Measurements from ENCODE around the gene LCE2B. TPM values are rescaled to one million over a fixed set of nuclear protein-coding genes. Genes with fewer than 3 reads are reported as not detected.

Gene LCE2B
- total and polyA plus RNA-seq, 2 experiments from 2014 or later = not detected

GRCh38 chr1:152725261-152725660 is 39.3 kb downstream of the LCE2B start:
- no peaks in the 10 kb centered on the region for H3K27me3 ChIP-seq (ENCODE audit: insufficient read depth)
- no peaks in the 10 kb centered on the region for H3K36me3 Mint-ChIP-seq (ENCODE audit: low read depth)
- no peak overlapping the region for H3K4me3 Mint-ChIP-seq
- no peak overlapping the region for H3K4me3 ChIP-seq
- no peaks in the 10 kb centered on the region for H3K9me2 ChIP-seq (ENCODE audit: insufficient read depth)
- no peaks in the 10 kb centered on the region for H3K9me3 Mint-ChIP-seq
- H3K27ac Mint-ChIP-seq = no peak overlapping the region
- no peak for ATAC-seq
- H3K79me2 ChIP-seq (replicated peaks; ENCODE audit: insufficient read depth) = no peaks in the 10 kb centered on the region
- peaks cover under 1% of the 10 kb centered on the region for H3K27me3 Mint-ChIP-seq (ENCODE audit: insufficient read depth, low read depth, poor library complexity)
- no peaks in the 10 kb centered on the region for H3K4me1 ChIP-seq (ENCODE audit: insufficient read depth)
- no peaks in the 10 kb centered on the region for H4K20me1 ChIP-seq (replicated peaks; ENCODE audit: insufficient read depth)
- H3K27ac ChIP-seq (ENCODE audit: low read depth) = no peak overlapping the region
- DNase-seq (ENCODE audit: low spot score) = no peak
- H3K36me3 ChIP-seq (ENCODE audit: insufficient read depth) = no peaks in the 10 kb centered on the region
- H3K4me2 ChIP-seq = no peak overlapping the region
- H2AFZ ChIP-seq = no peak overlapping the region
- TF ChIP-seq, protein P1, sequence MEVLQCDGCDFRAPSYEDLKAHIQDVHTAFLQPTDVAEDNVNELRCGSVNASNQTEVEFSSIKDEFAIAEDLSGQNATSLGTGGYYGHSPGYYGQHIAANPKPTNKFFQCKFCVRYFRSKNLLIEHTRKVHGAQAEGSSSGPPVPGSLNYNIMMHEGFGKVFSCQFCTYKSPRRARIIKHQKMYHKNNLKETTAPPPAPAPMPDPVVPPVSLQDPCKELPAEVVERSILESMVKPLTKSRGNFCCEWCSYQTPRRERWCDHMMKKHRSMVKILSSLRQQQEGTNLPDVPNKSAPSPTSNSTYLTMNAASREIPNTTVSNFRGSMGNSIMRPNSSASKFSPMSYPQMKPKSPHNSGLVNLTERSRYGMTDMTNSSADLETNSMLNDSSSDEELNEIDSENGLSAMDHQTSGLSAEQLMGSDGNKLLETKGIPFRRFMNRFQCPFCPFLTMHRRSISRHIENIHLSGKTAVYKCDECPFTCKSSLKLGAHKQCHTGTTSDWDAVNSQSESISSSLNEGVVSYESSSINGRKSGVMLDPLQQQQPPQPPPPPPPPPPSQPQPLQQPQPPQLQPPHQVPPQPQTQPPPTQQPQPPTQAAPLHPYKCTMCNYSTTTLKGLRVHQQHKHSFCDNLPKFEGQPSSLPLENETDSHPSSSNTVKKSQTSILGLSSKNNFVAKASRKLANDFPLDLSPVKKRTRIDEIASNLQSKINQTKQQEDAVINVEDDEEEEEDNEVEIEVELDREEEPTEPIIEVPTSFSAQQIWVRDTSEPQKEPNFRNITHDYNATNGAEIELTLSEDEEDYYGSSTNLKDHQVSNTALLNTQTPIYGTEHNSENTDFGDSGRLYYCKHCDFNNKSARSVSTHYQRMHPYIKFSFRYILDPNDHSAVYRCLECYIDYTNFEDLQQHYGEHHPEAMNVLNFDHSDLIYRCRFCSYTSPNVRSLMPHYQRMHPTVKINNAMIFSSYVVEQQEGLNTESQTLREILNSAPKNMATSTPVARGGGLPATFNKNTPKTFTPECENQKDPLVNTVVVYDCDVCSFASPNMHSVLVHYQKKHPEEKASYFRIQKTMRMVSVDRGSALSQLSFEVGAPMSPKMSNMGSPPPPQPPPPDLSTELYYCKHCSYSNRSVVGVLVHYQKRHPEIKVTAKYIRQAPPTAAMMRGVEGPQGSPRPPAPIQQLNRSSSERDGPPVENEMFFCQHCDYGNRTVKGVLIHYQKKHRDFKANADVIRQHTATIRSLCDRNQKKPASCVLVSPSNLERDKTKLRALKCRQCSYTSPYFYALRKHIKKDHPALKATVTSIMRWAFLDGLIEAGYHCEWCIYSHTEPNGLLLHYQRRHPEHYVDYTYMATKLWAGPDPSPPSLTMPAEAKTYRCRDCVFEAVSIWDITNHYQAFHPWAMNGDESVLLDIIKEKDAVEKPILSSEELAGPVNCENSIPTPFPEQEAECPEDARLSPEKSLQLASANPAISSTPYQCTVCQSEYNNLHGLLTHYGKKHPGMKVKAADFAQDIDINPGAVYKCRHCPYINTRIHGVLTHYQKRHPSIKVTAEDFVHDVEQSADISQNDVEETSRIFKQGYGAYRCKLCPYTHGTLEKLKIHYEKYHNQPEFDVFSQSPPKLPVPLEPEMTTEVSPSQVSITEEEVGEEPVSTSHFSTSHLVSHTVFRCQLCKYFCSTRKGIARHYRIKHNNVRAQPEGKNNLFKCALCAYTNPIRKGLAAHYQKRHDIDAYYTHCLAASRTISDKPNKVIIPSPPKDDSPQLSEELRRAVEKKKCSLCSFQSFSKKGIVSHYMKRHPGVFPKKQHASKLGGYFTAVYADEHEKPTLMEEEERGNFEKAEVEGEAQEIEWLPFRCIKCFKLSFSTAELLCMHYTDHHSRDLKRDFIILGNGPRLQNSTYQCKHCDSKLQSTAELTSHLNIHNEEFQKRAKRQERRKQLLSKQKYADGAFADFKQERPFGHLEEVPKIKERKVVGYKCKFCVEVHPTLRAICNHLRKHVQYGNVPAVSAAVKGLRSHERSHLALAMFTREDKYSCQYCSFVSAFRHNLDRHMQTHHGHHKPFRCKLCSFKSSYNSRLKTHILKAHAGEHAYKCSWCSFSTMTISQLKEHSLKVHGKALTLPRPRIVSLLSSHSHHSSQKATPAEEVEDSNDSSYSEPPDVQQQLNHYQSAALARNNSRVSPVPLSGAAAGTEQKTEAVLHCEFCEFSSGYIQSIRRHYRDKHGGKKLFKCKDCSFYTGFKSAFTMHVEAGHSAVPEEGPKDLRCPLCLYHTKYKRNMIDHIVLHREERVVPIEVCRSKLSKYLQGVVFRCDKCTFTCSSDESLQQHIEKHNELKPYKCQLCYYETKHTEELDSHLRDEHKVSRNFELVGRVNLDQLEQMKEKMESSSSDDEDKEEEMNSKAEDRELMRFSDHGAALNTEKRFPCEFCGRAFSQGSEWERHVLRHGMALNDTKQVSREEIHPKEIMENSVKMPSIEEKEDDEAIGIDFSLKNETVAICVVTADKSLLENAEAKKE (CRISPR knock-in tag; IDR thresholded peaks at IDR 0.05) = no peak
- TF ChIP-seq NANOG (IDR thresholded peaks at IDR 0.05; ENCODE audit: borderline replicate concordance) (no peak), EZH2phosphoT487 (IDR thresholded peaks at IDR 0.05; ENCODE audit: unreplicated experiment) (no peak), JUNB (IDR thresholded peaks at IDR 0.05; ENCODE audit: unreplicated experiment) (no peak), EZH2 (IDR thresholded peaks at IDR 0.05; ENCODE audit: low read depth, unreplicated experiment) (no peak), ZNF114 (CRISPR knock-in tag; IDR thresholded peaks at IDR 0.05) (no peak), POLR2AphosphoS5 (IDR thresholded peaks at IDR 0.05; ENCODE audit: low read depth) (no peak), STAT1 (IDR thresholded peaks at IDR 0.05; ENCODE audit: unreplicated experiment) (no peak), CTCF (conservative IDR thresholded peaks at IDR 0.05; ENCODE audit: low read depth in 2 of 2) (no peak), REST (IDR thresholded peaks at IDR 0.05; ENCODE audit: unreplicated experiment) (no peak)
- peaks cover 4% of the 10 kb centered on the region; the same call in 1 of the 3 replicates for H3K4me1 Mint-ChIP-seq
- no peaks in the 10 kb centered on the region for H3F3A ChIP-seq (replicated peaks; ENCODE audit: low read depth)

Measured in GM23338 (cell line).